Measurements from ENCODE around the gene GYS1. TPM values are rescaled to one million over a fixed set of nuclear protein-coding genes. Genes with fewer than 3 reads are reported as not detected.

Gene GYS1
- total and polyA plus RNA-seq, 2 donors (not counting 1 experiment from before 2014, with no cell fraction given): 31.2 to 42.8 TPM

GRCh38 chr19:49017666-49018351 lies 24.7 kb upstream of the GYS1 start:
- peak overlapping the region; percentile 30 for H2AFZ ChIP-seq (ENCODE audit: low read length)
- DNase-seq (ENCODE audit: low read depth in 2 of 2): peak; percentile 47 to 66
- H3K27ac ChIP-seq (ENCODE audit: insufficient read depth, low read length): no peak overlapping the region
- TF ChIP-seq CTCF (conservative IDR thresholded peaks at IDR 0.05 in 1 of 2, IDR thresholded peaks at IDR 0.05 in 1 of 2; ENCODE audit: low read depth in 1 of 2, low read length in 2 of 2): peak; percentile 45 to 53
- TF ChIP-seq EZH2 (IDR thresholded peaks at IDR 0.05; ENCODE audit: low read length, missing control alignments): no peak
- no peaks in the 10 kb centered on the region for H3K9me3 ChIP-seq (ENCODE audit: control insufficient read depth, insufficient read depth, low read depth, low read length)
- peak overlapping the region; percentile 85 for H3K4me2 ChIP-seq (ENCODE audit: extremely low read depth, insufficient read depth, low read length)
- H3K9ac ChIP-seq (ENCODE audit: insufficient read depth, low read length): peak overlapping the region; percentile 16
- peaks cover 2% of the 10 kb centered on the region for H3K4me1 ChIP-seq (ENCODE audit: control insufficient read depth, extremely low read depth, insufficient read depth, low read length)
- peaks cover 3% of the 10 kb centered on the region for H3K27me3 ChIP-seq (ENCODE audit: control insufficient read depth, insufficient read depth, low read length)
- H3K79me2 ChIP-seq (ENCODE audit: control insufficient read depth, insufficient read depth, low read length): no peaks in the 10 kb centered on the region
- H3K4me3 ChIP-seq (replicated peaks in 1 of 4; ENCODE audit: control extremely low read depth in 1 of 4, insufficient read depth in 1 of 4, low read depth in 3 of 4, low read length in 4 of 4): peak overlapping the region; percentile 24 to 53 (median 45)
- H4K20me1 ChIP-seq (ENCODE audit: control insufficient read depth, extremely low read depth, insufficient read depth, low read length): no peaks in the 10 kb centered on the region
- peaks cover 12% of the 10 kb centered on the region for H3K36me3 ChIP-seq (ENCODE audit: control insufficient read depth, insufficient read depth, low read length)

GRCh38 chr19:49017041-49017665 lies 24.0 kb upstream of the GYS1 start, which contains the start of gene LHB:
LHB (minus strand) TSS chr19:49017091; CDS start chr19:49017081, 10 bp downstream.
- peak within 1 kb of the TSS; percentile 16 for H3K9ac ChIP-seq (ENCODE audit: insufficient read depth, low read length)

More at GRCh38 chr19:49017041-49017665, 24.0 kb upstream of the GYS1 start, which contains the start of gene LHB:
- H3K27me3 ChIP-seq (ENCODE audit: control insufficient read depth, insufficient read depth, low read length): peaks cover 3% of the 10 kb centered on the region
- no peak for DNase-seq (ENCODE audit: low read depth in 2 of 2)
- H3K79me2 ChIP-seq (ENCODE audit: control insufficient read depth, insufficient read depth, low read length): no peaks in the 10 kb centered on the region
- TF ChIP-seq CTCF (conservative IDR thresholded peaks at IDR 0.05 in 1 of 2, IDR thresholded peaks at IDR 0.05 in 1 of 2; ENCODE audit: low read depth in 1 of 2, low read length in 2 of 2) (no peak), EZH2 (IDR thresholded peaks at IDR 0.05; ENCODE audit: low read length, missing control alignments) (no peak)
- H3K4me1 ChIP-seq (ENCODE audit: control insufficient read depth, extremely low read depth, insufficient read depth, low read length): peaks cover 2% of the 10 kb centered on the region
- peak within 1 kb of the TSS; percentile 18 to 53 (median 24) for H3K4me3 ChIP-seq (replicated peaks in 1 of 4; ENCODE audit: control extremely low read depth in 1 of 4, insufficient read depth in 1 of 4, low read depth in 3 of 4, low read length in 4 of 4)
- H3K27ac ChIP-seq (ENCODE audit: insufficient read depth, low read length): no peak within 1 kb of the TSS
- H3K36me3 ChIP-seq (ENCODE audit: control insufficient read depth, insufficient read depth, low read length): peaks cover 14% of the 10 kb centered on the region
- peak within 1 kb of the TSS; percentile 30 for H2AFZ ChIP-seq (ENCODE audit: low read length)
- H3K9me3 ChIP-seq (ENCODE audit: control insufficient read depth, insufficient read depth, low read depth, low read length): no peaks in the 10 kb centered on the region
- H4K20me1 ChIP-seq (ENCODE audit: control insufficient read depth, extremely low read depth, insufficient read depth, low read length): no peaks in the 10 kb centered on the region
- peak within 1 kb of the TSS; percentile 85 for H3K4me2 ChIP-seq (ENCODE audit: extremely low read depth, insufficient read depth, low read length)

All from fibroblast of lung (primary cell).